ENCODE measurements around the gene CBX3. TPM values are rescaled to one million over a fixed set of nuclear protein-coding genes. Genes with fewer than 3 reads are reported as not detected.

The CBX3 gene
- total and polyA plus RNA-seq, 4 donors = 74.8 to 143 (median 84.8) TPM

- Histone ChIP-seq H3K36me3 (ENCODE audit: control insufficient read depth in 1 of 2, insufficient read depth in 2 of 2, low read length in 1 of 2) (no peaks in the 10 kb centered on the region), H3K27me3 (ENCODE audit: control insufficient read depth in 1 of 2, insufficient read depth in 2 of 2, low read length in 1 of 2) (no peaks in the 10 kb centered on the region), H3K27ac (ENCODE audit: low read depth in 1 of 2, low read length in 2 of 2) (peak overlapping the region; percentile 72 to 75), H3K4me3 (ENCODE audit: low read length in 2 of 2) (peak overlapping the region; percentile 93 to 95), H3K4me1 (ENCODE audit: control insufficient read depth in 1 of 2, insufficient read depth in 2 of 2, low read length in 2 of 2) (peaks cover 0 to 3% of the 10 kb centered on the region in 2 donors), H3K9me3 (ENCODE audit: control insufficient read depth, low read length) (no peaks in the 10 kb centered on the region)
- intact Hi-C loops (cut with DNase I) = loop anchor here (10.0 kb wide), 2 partner anchors 952 to 962 kb away; partner anchors contain the start of genes HOXA3 (in 1 of the 2), HOXA7 (in 1 of the 2) and HOXA9 (in 1 of the 2)
- DNase-seq (peak; percentile 75 to 88), ATAC-seq (ENCODE audit: low FRiP score) (peak; percentile 3)
- WGBS, 2 donors = 1% methylated on average over 45 to 68 of the region's 68 CpGs
These were observed 760 bp downstream of the CBX3 start for GRCh38 chr7:26202019-26202990.

GRCh38 chr7:26203016-26203415 lies 1.5 kb downstream of the CBX3 start:
- no peaks in the 10 kb centered on the region for H3K36me3 ChIP-seq (ENCODE audit: control insufficient read depth in 1 of 2, insufficient read depth in 2 of 2, low read length in 1 of 2)
- 10 to 15% methylated on average over 2 of the region's 2 CpGs for WGBS, 2 donors
- ATAC-seq (ENCODE audit: low FRiP score) = no peak
- no peak overlapping the region for H3K27ac ChIP-seq (ENCODE audit: low read depth in 1 of 2, low read length in 2 of 2)
- intact Hi-C loops (cut with DNase I) = loop anchor here (10.0 kb wide), 2 partner anchors 952 to 962 kb away; partner anchors contain the start of genes HOXA3 (in 1 of the 2), HOXA7 (in 1 of the 2) and HOXA9 (in 1 of the 2)
- DNase-seq = no peak
- peaks cover 0 to 3% of the 10 kb centered on the region in 2 donors for H3K4me1 ChIP-seq (ENCODE audit: control insufficient read depth in 1 of 2, insufficient read depth in 2 of 2, low read length in 2 of 2)
- H3K27me3 ChIP-seq (ENCODE audit: control insufficient read depth in 1 of 2, insufficient read depth in 2 of 2, low read length in 1 of 2) = no peaks in the 10 kb centered on the region
- no peaks in the 10 kb centered on the region for H3K9me3 ChIP-seq (ENCODE audit: control insufficient read depth, low read length)
- H3K4me3 ChIP-seq (ENCODE audit: low read length in 2 of 2) = peak overlapping the region in 1 of 2 donors; percentile 95

DNA sequence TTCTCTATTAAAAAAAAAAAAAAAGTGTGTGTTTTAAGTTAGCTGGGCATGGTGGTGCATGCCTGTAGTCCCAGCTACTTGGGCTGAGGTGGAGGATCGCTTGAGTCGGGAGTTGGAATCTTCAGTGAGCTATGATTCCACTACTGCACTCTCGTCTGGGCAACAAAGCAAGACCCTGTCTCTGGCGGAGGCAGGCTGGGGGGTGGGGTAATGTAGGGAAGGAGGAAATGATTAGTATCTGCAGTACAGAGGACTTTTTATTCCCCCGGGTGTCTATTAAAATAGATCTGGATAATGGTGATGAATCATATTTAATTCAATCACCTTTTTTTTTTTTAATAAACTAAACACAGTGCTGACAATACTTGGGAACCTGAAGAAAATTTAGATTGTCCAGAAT lies 6.5 kb downstream of the CBX3 start:
- intact Hi-C loops (cut with DNase I) = loop anchor here (10.0 kb wide), 2 partner anchors 947 to 957 kb away; partner anchors contain the start of genes HOXA3 (in 1 of the 2), HOXA7 (in 1 of the 2) and HOXA9 (in 1 of the 2)
- no peaks in the 10 kb centered on the region for H3K9me3 ChIP-seq (ENCODE audit: control insufficient read depth, low read length)
- no peak for ATAC-seq (ENCODE audit: low FRiP score)
- no peak for DNase-seq
- H3K4me3 ChIP-seq (ENCODE audit: low read length in 2 of 2) = no peak overlapping the region
- H3K4me1 ChIP-seq (ENCODE audit: control insufficient read depth in 1 of 2, insufficient read depth in 2 of 2, low read length in 2 of 2) = peaks cover 0 to 3% of the 10 kb centered on the region in 2 donors
- H3K27ac ChIP-seq (ENCODE audit: low read depth in 1 of 2, low read length in 2 of 2) = no peak overlapping the region
- H3K36me3 ChIP-seq (ENCODE audit: control insufficient read depth in 1 of 2, insufficient read depth in 2 of 2, low read length in 1 of 2) = no peaks in the 10 kb centered on the region
- H3K27me3 ChIP-seq (ENCODE audit: control insufficient read depth in 1 of 2, insufficient read depth in 2 of 2, low read length in 1 of 2) = no peaks in the 10 kb centered on the region
- WGBS, 2 donors = 86 to 92% methylated on average over 5 of the region's 5 CpGs

DNA sequence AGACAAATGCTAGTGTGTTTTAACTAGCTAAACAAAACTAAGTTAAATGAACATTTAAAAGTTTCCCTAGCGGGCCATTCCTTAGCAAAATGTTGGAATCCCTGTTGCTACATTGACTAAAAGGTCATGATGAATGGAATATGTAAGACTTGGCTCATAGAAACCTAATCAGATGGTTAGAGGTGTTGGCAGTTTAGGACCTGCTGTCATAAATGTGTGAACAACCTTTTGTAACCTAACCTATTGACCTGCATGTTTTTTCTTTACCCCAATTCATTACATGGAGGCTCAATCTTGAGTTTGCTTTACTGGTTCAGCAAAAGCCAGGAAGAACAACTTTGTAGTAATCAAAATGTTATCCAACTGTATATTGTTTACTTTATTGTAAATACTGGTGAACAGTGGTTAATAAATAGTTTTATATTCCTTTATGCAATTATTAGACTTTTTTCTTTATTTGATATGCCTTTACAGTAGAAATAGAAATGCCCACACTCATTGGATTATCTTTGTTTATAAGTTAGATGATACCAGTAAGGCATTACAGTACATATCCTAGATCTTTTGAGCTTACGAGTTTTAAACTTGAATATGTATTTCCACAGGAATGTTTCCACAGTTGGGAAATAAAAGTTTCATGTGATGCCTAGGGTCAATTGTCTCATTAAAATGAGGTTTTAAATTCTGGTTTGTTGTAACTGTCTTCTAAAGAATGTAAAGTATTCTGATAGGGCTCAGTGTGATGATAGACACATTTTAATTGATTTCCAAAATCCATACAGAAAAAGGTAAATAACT lies 11.6 kb downstream of the CBX3 start:
- H3K9me3 ChIP-seq (ENCODE audit: control insufficient read depth, low read length) = no peaks in the 10 kb centered on the region
- no peaks in the 10 kb centered on the region for H3K27me3 ChIP-seq (ENCODE audit: control insufficient read depth in 1 of 2, insufficient read depth in 2 of 2, low read length in 1 of 2)
- peaks cover 0 to 3% of the 10 kb centered on the region in 2 donors for H3K36me3 ChIP-seq (ENCODE audit: control insufficient read depth in 1 of 2, insufficient read depth in 2 of 2, low read length in 1 of 2)
- H3K27ac ChIP-seq (ENCODE audit: low read depth in 1 of 2, low read length in 2 of 2) = no peak overlapping the region
- ATAC-seq (ENCODE audit: low FRiP score) (no peak), DNase-seq (no peak)
- H3K4me3 ChIP-seq (ENCODE audit: low read length in 2 of 2) = no peak overlapping the region
- 84 to 90% methylated on average over 2 of the region's 2 CpGs for WGBS, 2 donors
- intact Hi-C loops (cut with DNase I) = no loop called here
- no peaks in the 10 kb centered on the region for H3K4me1 ChIP-seq (ENCODE audit: control insufficient read depth in 1 of 2, insufficient read depth in 2 of 2, low read length in 2 of 2)

- Histone ChIP-seq H3K4me1 (ENCODE audit: control insufficient read depth in 1 of 2, insufficient read depth in 2 of 2, low read length in 2 of 2) (no peaks in the 10 kb centered on the region), H3K4me3 (ENCODE audit: low read length in 2 of 2) (no peak overlapping the region), H3K27ac (ENCODE audit: low read depth in 1 of 2, low read length in 2 of 2) (no peak overlapping the region), H3K9me3 (ENCODE audit: control insufficient read depth, low read length) (no peaks in the 10 kb centered on the region), H3K27me3 (ENCODE audit: control insufficient read depth in 1 of 2, insufficient read depth in 2 of 2, low read length in 1 of 2) (no peaks in the 10 kb centered on the region), H3K36me3 (ENCODE audit: control insufficient read depth in 1 of 2, insufficient read depth in 2 of 2, low read length in 1 of 2) (peaks cover 0 to 3% of the 10 kb centered on the region in 2 donors)
- DNase-seq = no peak
- WGBS, 2 donors = 86 to 89% methylated on average over 5 of the region's 5 CpGs
- ATAC-seq (ENCODE audit: low FRiP score) = no peak
- intact Hi-C loops (cut with DNase I) = no loop called here
These were observed 12.4 kb downstream of the CBX3 start for GRCh38 chr7:26213807-26214515.

- H3K9me3 ChIP-seq (ENCODE audit: control insufficient read depth, low read length) = no peaks in the 10 kb centered on the region
- no peak for ATAC-seq (ENCODE audit: low FRiP score)
- intact Hi-C loops (cut with DNase I) = no loop called here
- no peaks in the 10 kb centered on the region for H3K27me3 ChIP-seq (ENCODE audit: control insufficient read depth in 1 of 2, insufficient read depth in 2 of 2, low read length in 1 of 2)
- H3K4me1 ChIP-seq (ENCODE audit: control insufficient read depth in 1 of 2, insufficient read depth in 2 of 2, low read length in 2 of 2) = no peaks in the 10 kb centered on the region
- 77 to 85% methylated on average over 2 of the region's 2 CpGs for WGBS, 2 donors
- no peak overlapping the region for H3K4me3 ChIP-seq (ENCODE audit: low read length in 2 of 2)
- no peak for DNase-seq
- H3K36me3 ChIP-seq (ENCODE audit: control insufficient read depth in 1 of 2, insufficient read depth in 2 of 2, low read length in 1 of 2) = peaks cover 0 to 3% of the 10 kb centered on the region in 2 donors
- no peak overlapping the region for H3K27ac ChIP-seq (ENCODE audit: low read depth in 1 of 2, low read length in 2 of 2)
These were observed 14.5 kb downstream of the CBX3 start for GRCh38 chr7:26216049-26216448.

DNA sequence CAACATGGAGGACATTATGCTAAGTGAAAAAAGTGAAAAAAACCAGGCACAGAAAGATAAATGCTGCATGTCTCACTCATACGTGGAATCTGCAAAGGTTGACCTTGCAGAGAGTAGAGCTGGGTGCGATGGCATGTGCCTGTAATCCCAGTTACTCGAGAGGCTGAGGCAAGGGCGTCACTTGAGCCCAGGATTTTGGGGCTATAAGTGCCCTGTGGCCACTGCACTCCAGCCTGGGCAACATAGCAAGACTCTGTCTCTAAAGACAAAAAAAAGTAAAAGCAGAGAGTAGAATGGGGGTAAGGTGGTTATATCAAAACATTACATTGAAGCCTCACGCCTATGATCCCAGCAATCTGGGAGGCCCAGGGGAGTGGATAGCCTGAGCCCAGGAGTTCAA lies 22.8 kb downstream of the CBX3 start:
- Histone ChIP-seq H3K27me3 (ENCODE audit: control insufficient read depth in 1 of 2, insufficient read depth in 2 of 2, low read length in 1 of 2) (no peaks in the 10 kb centered on the region), H3K36me3 (ENCODE audit: control insufficient read depth in 1 of 2, insufficient read depth in 2 of 2, low read length in 1 of 2) (no peaks in the 10 kb centered on the region), H3K9me3 (ENCODE audit: control insufficient read depth, low read length) (no peaks in the 10 kb centered on the region), H3K27ac (ENCODE audit: low read depth in 1 of 2, low read length in 2 of 2) (no peak overlapping the region), H3K4me3 (ENCODE audit: low read length in 2 of 2) (no peak overlapping the region), H3K4me1 (ENCODE audit: control insufficient read depth in 1 of 2, insufficient read depth in 2 of 2, low read length in 2 of 2) (no peaks in the 10 kb centered on the region)
- no peak for ATAC-seq (ENCODE audit: low FRiP score)
- DNase-seq = no peak
- intact Hi-C loops (cut with DNase I) = no loop called here
- WGBS, 2 donors = 68 to 71% methylated on average over 5 of the region's 5 CpGs

GRCh38 chr7:26227987-26228386 lies 26.4 kb downstream of the CBX3 start:
- ATAC-seq (ENCODE audit: low FRiP score) (no peak), DNase-seq (no peak)
- Histone ChIP-seq H3K4me1 (ENCODE audit: control insufficient read depth in 1 of 2, insufficient read depth in 2 of 2, low read length in 2 of 2) (no peaks in the 10 kb centered on the region), H3K27ac (ENCODE audit: low read depth in 1 of 2, low read length in 2 of 2) (no peak overlapping the region), H3K27me3 (ENCODE audit: control insufficient read depth in 1 of 2, insufficient read depth in 2 of 2, low read length in 1 of 2) (no peaks in the 10 kb centered on the region), H3K4me3 (ENCODE audit: low read length in 2 of 2) (no peak overlapping the region), H3K36me3 (ENCODE audit: control insufficient read depth in 1 of 2, insufficient read depth in 2 of 2, low read length in 1 of 2) (no peaks in the 10 kb centered on the region), H3K9me3 (ENCODE audit: control insufficient read depth, low read length) (no peaks in the 10 kb centered on the region)
- WGBS, 2 donors = 92 to 94% methylated on average over 2 of the region's 2 CpGs
- intact Hi-C loops (cut with DNase I) = no loop called here

Measured in aorta (tissue), 5 donors.